C4-2B (cell line): ENCODE results near the gene VIT.

ENCODE experiments used
- CTCF ChIP-seq: fragments of 450-650 bp; conservative IDR thresholded peaks from 2 replicates; pipeline ENCODE4 v1.5.1; 2017; ENCODE audit warnings: mild to moderate bottlenecking
- ZFX ChIP-seq: fragments of 450-650 bp; IDR thresholded peaks from 2 replicates; pipeline ENCODE4 v1.6.1; 2017

- TF ChIP-seq CTCF = no peak
- TF ChIP-seq ZFX = no peak
These were observed 33.9 kb upstream of the VIT start for GRCh38 chr2:36662638-36663037.
